PC-9 (cell line): ENCODE measurements around the gene RBM45.

Source experiments
- EZH2 ChIP-seq: fragments of 200-600 bp; sonication (generic); IDR thresholded peaks from 2 replicates; pipeline ENCODE4 v1.8.0; 2017; ENCODE audit warnings: antibody characterized with exemption, low read depth
- TF ChIP-seq, protein P1 (sequence below): fragments of 200-600 bp; sonication (generic); conservative IDR thresholded peaks from 2 replicates; pipeline ENCODE4 v1.6.1; 2017; ENCODE audit warnings: mixed run types, antibody characterized with exemption, mild to moderate bottlenecking, moderate library complexity

DNA sequence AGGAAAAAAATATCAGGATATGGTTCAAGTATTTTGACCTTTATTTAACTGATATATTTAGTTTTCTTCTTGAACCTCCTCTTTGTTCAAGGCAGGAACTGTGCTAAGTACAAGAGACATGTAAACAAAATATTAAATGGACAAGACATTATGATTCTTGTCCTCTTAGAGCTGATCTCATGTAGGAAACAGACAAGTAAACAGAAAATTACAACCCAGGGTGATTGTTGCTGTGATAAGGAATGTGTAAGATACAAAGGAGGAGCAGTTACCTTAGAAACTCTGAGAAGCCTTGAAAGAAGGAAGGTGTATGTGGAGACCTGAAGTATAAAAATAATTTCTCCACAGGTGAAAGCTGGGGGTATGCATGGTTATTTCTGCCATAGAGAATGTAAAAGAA lies 12.9 kb downstream of the RBM45 start:
- TF ChIP-seq, protein P1, sequence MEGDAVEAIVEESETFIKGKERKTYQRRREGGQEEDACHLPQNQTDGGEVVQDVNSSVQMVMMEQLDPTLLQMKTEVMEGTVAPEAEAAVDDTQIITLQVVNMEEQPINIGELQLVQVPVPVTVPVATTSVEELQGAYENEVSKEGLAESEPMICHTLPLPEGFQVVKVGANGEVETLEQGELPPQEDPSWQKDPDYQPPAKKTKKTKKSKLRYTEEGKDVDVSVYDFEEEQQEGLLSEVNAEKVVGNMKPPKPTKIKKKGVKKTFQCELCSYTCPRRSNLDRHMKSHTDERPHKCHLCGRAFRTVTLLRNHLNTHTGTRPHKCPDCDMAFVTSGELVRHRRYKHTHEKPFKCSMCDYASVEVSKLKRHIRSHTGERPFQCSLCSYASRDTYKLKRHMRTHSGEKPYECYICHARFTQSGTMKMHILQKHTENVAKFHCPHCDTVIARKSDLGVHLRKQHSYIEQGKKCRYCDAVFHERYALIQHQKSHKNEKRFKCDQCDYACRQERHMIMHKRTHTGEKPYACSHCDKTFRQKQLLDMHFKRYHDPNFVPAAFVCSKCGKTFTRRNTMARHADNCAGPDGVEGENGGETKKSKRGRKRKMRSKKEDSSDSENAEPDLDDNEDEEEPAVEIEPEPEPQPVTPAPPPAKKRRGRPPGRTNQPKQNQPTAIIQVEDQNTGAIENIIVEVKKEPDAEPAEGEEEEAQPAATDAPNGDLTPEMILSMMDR, result no peak
- no peak for TF ChIP-seq EZH2
